Endothelial cell (in vitro differentiated cells): ENCODE measurements around the gene SMURF1. TPM values are rescaled to one million over a fixed set of nuclear protein-coding genes. Genes with fewer than 3 reads are reported as not detected.

Experiments used
- DNase-seq: peaks from one replicate; pipeline ENCODE4 v3.0.0; 2021; ENCODE audit warnings: low spot score
- H3K27ac Mint-ChIP-seq: one replicate; pipeline ENCODE4 v1.8.0; 2021; ENCODE audit warnings: mixed read lengths, inconsistent platforms; ENCODE audit not compliant: unreplicated experiment
- H3K27me3 Mint-ChIP-seq: one replicate; pipeline ENCODE4 v1.8.0; 2021; ENCODE audit warnings: mild to moderate bottlenecking, moderate library complexity, mixed read lengths, inconsistent platforms; ENCODE audit not compliant: unreplicated experiment
- H3K36me3 Mint-ChIP-seq: one replicate; pipeline ENCODE4 v1.8.0; 2021; ENCODE audit warnings: mild to moderate bottlenecking, low read depth, mixed read lengths, inconsistent platforms; ENCODE audit not compliant: unreplicated experiment
- H3K4me1 Mint-ChIP-seq: one replicate; pipeline ENCODE4 v1.8.0; 2021; ENCODE audit warnings: mild to moderate bottlenecking, mixed read lengths, inconsistent platforms; ENCODE audit not compliant: unreplicated experiment
- H3K4me3 Mint-ChIP-seq: one replicate; pipeline ENCODE4 v1.8.0; 2021; ENCODE audit warnings: mild to moderate bottlenecking, mixed read lengths, inconsistent platforms; ENCODE audit not compliant: unreplicated experiment
- H3K9me3 Mint-ChIP-seq: one replicate; pipeline ENCODE4 v1.8.0; 2021; ENCODE audit warnings: mixed read lengths, inconsistent platforms; ENCODE audit not compliant: unreplicated experiment
- total RNA-seq: library from RNA; stranded (reverse); fragmentation: NEBNext Ultra II Directional; extraction: Animal tissue kit (Norgen Biotek cat#: 25700); gene quantifications from one replicate; pipeline ENCODE4 v1.2.1, GENCODE V29; 2021; ENCODE audit not compliant: unreplicated experiment
- TF ChIP-seq, protein P1 (sequence below): fragments of 200-600 bp; sonication (generic); IDR thresholded peaks from one replicate; pipeline ENCODE4 v1.5.0; 2021; ENCODE audit warnings: antibody characterized with exemption; ENCODE audit not compliant: unreplicated experiment

SMURF1 gene
- total RNA-seq, 1 donor from 2014 or later, result 32.5 TPM

DNA sequence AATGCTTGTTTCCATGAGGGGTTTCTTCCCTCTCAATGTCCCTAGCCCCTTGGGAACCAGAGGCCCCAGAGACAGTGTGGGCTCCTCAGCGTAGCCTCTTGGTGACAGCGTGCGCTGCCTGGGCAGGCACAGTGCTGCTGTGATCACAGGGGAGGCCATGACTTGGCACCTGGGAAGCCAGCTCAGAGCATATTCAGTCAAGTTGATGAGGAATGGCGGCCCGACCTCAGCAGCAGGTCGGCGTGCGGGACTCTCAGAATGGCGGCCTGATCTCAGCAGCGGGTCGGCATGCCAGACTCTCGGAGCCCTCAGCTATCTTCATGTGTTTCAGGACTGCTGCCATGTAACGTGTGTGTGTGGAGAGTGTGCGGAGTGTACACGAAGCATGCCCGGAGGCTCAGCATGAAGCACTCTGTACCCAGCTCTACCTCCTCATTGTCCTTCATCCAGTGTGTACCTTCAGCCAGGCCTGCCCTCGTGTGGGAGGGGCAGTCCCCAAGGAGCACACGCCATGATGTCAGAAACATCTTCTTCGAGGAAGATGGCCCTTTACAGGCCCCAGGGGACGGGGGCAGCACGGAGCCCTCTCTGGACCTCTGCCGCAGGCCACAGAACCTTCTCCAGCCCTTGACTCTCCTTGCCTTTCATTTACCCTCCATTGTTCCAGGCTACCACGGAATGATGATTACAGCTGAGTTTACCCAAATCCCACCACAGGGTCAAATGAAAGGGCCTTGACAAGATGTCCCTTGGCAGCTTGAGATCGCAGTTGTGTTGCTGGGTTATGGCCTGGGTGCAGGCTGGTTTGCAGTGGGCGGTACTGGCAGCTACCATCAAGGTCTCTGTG lies 130.4 kb downstream of the SMURF1 start:
- TF ChIP-seq, protein P1, sequence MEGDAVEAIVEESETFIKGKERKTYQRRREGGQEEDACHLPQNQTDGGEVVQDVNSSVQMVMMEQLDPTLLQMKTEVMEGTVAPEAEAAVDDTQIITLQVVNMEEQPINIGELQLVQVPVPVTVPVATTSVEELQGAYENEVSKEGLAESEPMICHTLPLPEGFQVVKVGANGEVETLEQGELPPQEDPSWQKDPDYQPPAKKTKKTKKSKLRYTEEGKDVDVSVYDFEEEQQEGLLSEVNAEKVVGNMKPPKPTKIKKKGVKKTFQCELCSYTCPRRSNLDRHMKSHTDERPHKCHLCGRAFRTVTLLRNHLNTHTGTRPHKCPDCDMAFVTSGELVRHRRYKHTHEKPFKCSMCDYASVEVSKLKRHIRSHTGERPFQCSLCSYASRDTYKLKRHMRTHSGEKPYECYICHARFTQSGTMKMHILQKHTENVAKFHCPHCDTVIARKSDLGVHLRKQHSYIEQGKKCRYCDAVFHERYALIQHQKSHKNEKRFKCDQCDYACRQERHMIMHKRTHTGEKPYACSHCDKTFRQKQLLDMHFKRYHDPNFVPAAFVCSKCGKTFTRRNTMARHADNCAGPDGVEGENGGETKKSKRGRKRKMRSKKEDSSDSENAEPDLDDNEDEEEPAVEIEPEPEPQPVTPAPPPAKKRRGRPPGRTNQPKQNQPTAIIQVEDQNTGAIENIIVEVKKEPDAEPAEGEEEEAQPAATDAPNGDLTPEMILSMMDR, result no peak
- no peak overlapping the region for H3K27ac Mint-ChIP-seq
- no peaks in the 10 kb centered on the region for H3K9me3 Mint-ChIP-seq
- H3K4me3 Mint-ChIP-seq, result no peak overlapping the region
- DNase-seq, result no peak
- peaks cover 53% of the 10 kb centered on the region for H3K36me3 Mint-ChIP-seq
- H3K4me1 Mint-ChIP-seq, result no peaks in the 10 kb centered on the region
- H3K27me3 Mint-ChIP-seq, result peaks cover 7% of the 10 kb centered on the region

DNA sequence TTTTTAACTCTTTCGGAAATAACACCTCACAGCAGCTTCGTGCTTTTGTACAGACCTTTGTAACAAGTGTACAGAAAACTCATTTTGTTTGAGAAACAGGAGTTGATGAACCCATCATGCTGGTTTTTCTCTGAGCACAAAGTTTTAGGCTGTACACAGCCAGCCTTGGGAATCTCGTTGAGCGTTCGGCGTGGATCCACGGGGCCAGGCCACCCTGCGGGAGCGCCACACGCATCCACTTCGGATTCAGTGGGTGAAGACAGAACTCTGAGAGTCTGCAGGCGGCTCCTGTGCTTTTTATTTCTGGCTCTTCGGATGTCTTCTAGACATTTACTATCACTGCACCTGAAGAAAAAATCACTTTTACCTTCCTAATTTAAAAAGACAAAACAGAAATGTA lies 131.2 kb downstream of the SMURF1 start:
- no peak overlapping the region for H3K27ac Mint-ChIP-seq

DNA sequence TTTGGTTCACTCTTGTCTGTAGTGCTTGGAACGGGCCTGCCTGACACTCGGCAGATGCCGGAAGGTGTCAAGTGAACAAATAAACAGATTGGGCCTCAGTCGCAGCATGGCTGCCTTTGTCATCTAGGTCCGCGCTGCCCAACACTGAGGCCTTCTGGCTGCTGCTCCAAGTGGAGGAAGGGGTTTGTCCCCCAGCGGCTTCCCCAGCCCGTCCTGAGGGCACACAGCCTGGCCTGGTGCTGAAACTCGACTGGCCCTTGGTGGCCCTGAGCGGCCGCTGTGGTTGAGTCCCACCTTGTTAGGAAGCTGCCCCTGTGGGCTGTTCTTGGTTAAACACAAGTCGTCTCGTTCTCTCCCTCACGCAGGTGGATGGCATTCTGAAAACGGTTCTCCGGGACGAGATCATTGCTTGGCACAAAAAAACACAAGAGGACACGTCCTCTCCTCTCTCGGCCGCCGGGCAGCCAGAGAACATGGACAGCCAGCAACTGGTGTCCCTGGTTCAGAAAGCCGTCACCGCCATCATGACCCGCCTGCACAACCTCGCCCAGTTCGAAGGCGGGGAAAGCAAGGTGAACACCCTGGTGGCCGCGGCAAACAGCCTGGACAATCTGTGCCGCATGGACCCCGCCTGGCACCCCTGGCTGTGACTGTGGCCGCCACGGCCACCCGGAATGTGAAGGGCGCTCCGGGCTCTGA lies 132.1 kb downstream of the SMURF1 start:
- DNase-seq, result no peak
- Mint-ChIP-seq H3K36me3 (peaks cover 52% of the 10 kb centered on the region), H3K4me1 (no peaks in the 10 kb centered on the region), H3K27ac (no peak overlapping the region), H3K27me3 (peaks cover 14% of the 10 kb centered on the region), H3K4me3 (no peak overlapping the region), H3K9me3 (no peaks in the 10 kb centered on the region)
- TF ChIP-seq, protein P1, result no peak

More for the DNA sequence above, 131.2 kb downstream of the SMURF1 start:
- Mint-ChIP-seq H3K27me3 (peaks cover 14% of the 10 kb centered on the region), H3K9me3 (no peaks in the 10 kb centered on the region), H3K36me3 (peaks cover 53% of the 10 kb centered on the region), H3K4me3 (no peak overlapping the region), H3K4me1 (no peaks in the 10 kb centered on the region)
- TF ChIP-seq, protein P1, result no peak
- DNase-seq, result no peak

DNA sequence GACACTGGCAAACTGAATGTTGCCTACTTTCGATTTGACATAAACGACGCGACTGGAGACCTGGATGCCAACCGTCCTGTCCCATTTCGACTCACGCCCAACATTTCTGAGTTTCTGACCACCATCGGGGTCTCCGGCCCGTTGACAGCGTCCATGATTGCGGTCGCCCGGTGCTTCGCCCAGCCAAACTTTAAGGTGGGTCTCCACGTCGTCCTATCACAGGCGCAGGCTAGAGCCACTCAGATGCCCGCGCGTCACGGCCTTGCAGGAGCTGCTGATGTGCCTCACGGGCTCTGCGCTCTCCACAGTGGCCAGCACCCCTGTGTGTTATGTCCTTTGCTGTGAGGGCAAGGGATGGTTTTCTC lies 132.6 kb downstream of the SMURF1 start:
- Mint-ChIP-seq H3K36me3 (peaks cover 51% of the 10 kb centered on the region), H3K27ac (no peak overlapping the region), H3K4me1 (no peaks in the 10 kb centered on the region), H3K27me3 (peaks cover 14% of the 10 kb centered on the region), H3K9me3 (no peaks in the 10 kb centered on the region), H3K4me3 (peak overlapping the region; percentile 51)
- TF ChIP-seq, protein P1, result no peak
- no peak for DNase-seq

DNA sequence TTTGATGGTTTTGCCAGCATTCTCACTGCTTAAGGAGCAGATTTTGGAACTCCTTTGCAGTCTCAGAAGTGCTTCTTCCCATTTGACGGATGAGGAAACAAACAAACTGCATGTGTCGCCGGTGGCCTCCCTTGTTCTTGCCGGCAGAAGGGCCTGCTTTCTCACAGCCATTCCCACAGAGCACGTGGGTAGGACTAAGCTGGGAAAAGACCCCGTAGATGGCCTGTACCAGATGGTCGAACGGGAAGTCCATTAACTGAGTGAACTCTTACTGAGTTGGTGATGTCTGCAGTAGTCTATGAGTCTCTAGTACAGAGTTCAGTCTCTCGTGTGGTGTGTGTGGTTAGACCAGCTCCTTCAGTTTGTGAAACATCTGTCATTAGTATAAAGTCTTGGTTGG lies 133.6 kb downstream of the SMURF1 start:
- TF ChIP-seq, protein P1, result no peak
- peaks cover 12% of the 10 kb centered on the region for H3K27me3 Mint-ChIP-seq
- H3K4me3 Mint-ChIP-seq, result peak overlapping the region; percentile 51
- no peak overlapping the region for H3K27ac Mint-ChIP-seq
- no peak for DNase-seq
- no peaks in the 10 kb centered on the region for H3K4me1 Mint-ChIP-seq
- H3K36me3 Mint-ChIP-seq, result peaks cover 51% of the 10 kb centered on the region
- H3K9me3 Mint-ChIP-seq, result no peaks in the 10 kb centered on the region
